ENCODE data around the gene RFNG. TPM values are rescaled to one million over a fixed set of nuclear protein-coding genes. Genes with fewer than 3 reads are reported as not detected.

RFNG gene
- total and polyA plus RNA-seq, 2 donors from 2014 or later, result 29.8 to 47.3 TPM

DNA sequence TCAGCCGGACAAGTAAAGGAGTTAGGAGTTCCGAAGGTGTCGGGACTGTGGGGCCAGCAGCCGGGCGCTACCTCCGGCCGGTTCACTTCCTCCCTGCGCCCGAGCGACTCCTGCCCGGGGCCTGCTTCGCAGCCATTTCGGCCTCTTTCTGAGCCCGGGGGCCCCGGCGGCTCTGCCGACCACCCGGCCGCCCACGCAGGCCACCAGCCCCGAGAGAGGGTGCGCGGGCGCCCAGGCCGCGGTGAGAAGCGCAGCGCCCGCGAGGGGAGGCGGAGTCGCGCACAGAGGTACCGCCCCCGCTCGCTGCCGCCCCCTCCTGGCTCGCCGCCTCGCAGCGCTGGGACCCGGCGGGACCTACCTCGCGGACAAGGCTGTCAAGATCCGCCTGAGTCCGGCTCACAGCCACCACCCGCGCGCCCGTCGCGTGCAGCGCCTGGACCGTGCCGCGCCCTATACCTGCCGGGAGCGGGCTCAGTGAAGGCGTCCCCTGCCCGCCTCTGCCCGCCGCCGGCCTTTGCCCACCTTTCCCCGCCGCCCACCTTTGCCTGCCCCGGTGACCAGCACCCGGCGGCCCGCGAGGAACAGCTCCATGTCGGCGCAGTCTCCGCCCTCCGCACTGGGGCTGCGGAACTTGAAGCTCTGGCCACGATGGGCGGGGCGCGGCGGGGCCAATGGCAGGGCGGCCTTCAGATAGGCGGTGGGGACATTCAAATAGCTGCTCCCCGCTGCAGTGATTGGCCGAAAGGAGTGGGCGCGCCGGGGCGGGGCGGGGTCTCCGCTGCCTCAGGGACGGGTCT, 14.3 kb downstream of the RFNG start, which contains the start of gene DCXR:
DCXR (minus strand) TSS at position 606 of the 797 bp plus-strand sequence; CDS start at position 591, 15 bp downstream.
- Histone ChIP-seq H3K36me3 (ENCODE audit: control insufficient read depth in 2 of 3, insufficient read depth in 3 of 3, low read length in 3 of 3) (peaks cover 0 to 7% (median 0%) of the 10 kb centered on the region in 3 donors), H3K27ac (ENCODE audit: low read depth in 2 of 2, low read length in 2 of 2) (peak within 1 kb of the TSS; percentile 96 to 99), H3K9me3 (ENCODE audit: control insufficient read depth in 2 of 3, insufficient read depth in 1 of 3, low read length in 3 of 3) (no peaks in the 10 kb centered on the region), H3K27me3 (ENCODE audit: control insufficient read depth, insufficient read depth, low read length) (no peaks in the 10 kb centered on the region), H3K9ac (ENCODE audit: low read length in 3 of 3) (peak within 1 kb of the TSS in 2 of 3 donors; percentile 84 to 91), H3K4me1 (ENCODE audit: control insufficient read depth in 2 of 3, insufficient read depth in 2 of 3, low read depth in 1 of 3, low read length in 3 of 3) (peaks cover 3 to 17% (median 5%) of the 10 kb centered on the region in 3 donors), H3K4me3 (ENCODE audit: low read length in 3 of 3) (peak within 1 kb of the TSS; percentile 50 to 84 (median 69))
- DNase-seq, result peak; percentile 97 to 99 (median 98)
- intact Hi-C loops (cut with DNase I), result loop anchor here (10.0 kb wide), 1 partner anchor 118 kb away; no protein-coding TSS in a partner anchor
- peak; percentile 75 for FAIRE-seq
- peak; percentile 79 for TF ChIP-seq CTCF (IDR thresholded peaks at IDR 0.05; ENCODE audit: borderline replicate concordance, extremely low read depth, insufficient read depth)

GRCh38 chr17:82036634-82037091, 14.9 kb downstream of the RFNG start:
- Histone ChIP-seq H3K4me1 (ENCODE audit: control insufficient read depth in 2 of 3, insufficient read depth in 2 of 3, low read depth in 1 of 3, low read length in 3 of 3) (peaks cover 3 to 19% (median 5%) of the 10 kb centered on the region in 3 donors), H3K9ac (ENCODE audit: low read length in 3 of 3) (peak overlapping the region in 2 of 3 donors; percentile 84 to 91), H3K9me3 (ENCODE audit: control insufficient read depth in 2 of 3, insufficient read depth in 1 of 3, low read length in 3 of 3) (no peaks in the 10 kb centered on the region), H3K27me3 (ENCODE audit: control insufficient read depth, insufficient read depth, low read length) (no peaks in the 10 kb centered on the region), H3K36me3 (ENCODE audit: control insufficient read depth in 2 of 3, insufficient read depth in 3 of 3, low read length in 3 of 3) (peaks cover 0 to 7% (median 0%) of the 10 kb centered on the region in 3 donors), H3K4me3 (ENCODE audit: low read length in 3 of 3) (peak overlapping the region; percentile 41 to 84 (median 50)), H3K27ac (ENCODE audit: low read depth in 2 of 2, low read length in 2 of 2) (peak overlapping the region; percentile 96 to 99)
- intact Hi-C loops (cut with DNase I), result loop anchor here (10.0 kb wide), 1 partner anchor 118 kb away; no protein-coding TSS in a partner anchor
- no peak for TF ChIP-seq CTCF (IDR thresholded peaks at IDR 0.05; ENCODE audit: borderline replicate concordance, extremely low read depth, insufficient read depth)
- FAIRE-seq, result no peak
- no peak for DNase-seq

GRCh38 chr17:82035956-82036633, 15.5 kb downstream of the RFNG start:
- H3K36me3 ChIP-seq (ENCODE audit: control insufficient read depth in 2 of 3, insufficient read depth in 3 of 3, low read length in 3 of 3), result peaks cover 0 to 7% (median 0%) of the 10 kb centered on the region in 3 donors
- H3K9ac ChIP-seq (ENCODE audit: low read length in 3 of 3), result peak overlapping the region in 1 of 3 donors; percentile 91
- TF ChIP-seq CTCF (IDR thresholded peaks at IDR 0.05; ENCODE audit: borderline replicate concordance, extremely low read depth, insufficient read depth), result no peak
- H3K4me3 ChIP-seq (ENCODE audit: low read length in 3 of 3), result peak overlapping the region in 2 of 3 donors; percentile 41 to 84
- intact Hi-C loops (cut with DNase I), result loop anchor here (10.0 kb wide), 1 partner anchor 119 kb away; no protein-coding TSS in a partner anchor
- peak overlapping the region in 1 of 2 donors; percentile 99 for H3K27ac ChIP-seq (ENCODE audit: low read depth in 2 of 2, low read length in 2 of 2)
- no peaks in the 10 kb centered on the region for H3K27me3 ChIP-seq (ENCODE audit: control insufficient read depth, insufficient read depth, low read length)
- no peaks in the 10 kb centered on the region for H3K9me3 ChIP-seq (ENCODE audit: control insufficient read depth in 2 of 3, insufficient read depth in 1 of 3, low read length in 3 of 3)
- DNase-seq, result no peak
- no peak for FAIRE-seq
- peaks cover 3 to 19% (median 5%) of the 10 kb centered on the region in 3 donors for H3K4me1 ChIP-seq (ENCODE audit: control insufficient read depth in 2 of 3, insufficient read depth in 2 of 3, low read depth in 1 of 3, low read length in 3 of 3)
